Activated naive CD4-positive, alpha-beta T cell (primary cell): ENCODE measurements around the gene PDIA2.

ENCODE experiments used
- DNase-seq, 4 experiments: peaks; one replicate each; lab custom pipeline; 2025; lab: John Stamatoyannopoulos, UW

Gene PDIA2

DNA sequence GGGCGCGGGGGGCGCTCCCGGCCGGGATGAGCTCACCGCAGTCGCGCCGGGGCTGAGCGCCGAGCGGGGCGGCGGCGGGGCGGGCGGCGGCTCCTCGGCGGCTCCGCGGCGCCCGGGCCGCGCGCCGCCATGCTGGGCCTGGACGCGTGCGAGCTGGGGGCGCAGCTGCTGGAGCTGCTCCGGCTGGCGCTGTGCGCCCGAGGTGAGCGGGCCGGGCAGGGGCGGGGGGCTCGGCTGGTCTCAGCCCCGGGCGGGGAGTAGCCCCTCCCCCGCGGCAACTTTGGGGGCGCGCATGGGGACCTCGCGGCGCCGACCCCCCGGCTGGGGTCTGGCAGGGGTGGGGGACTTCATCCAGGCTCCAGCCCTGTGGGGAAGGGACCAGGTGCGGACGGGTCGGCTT lies 2.4 kb upstream of the PDIA2 start, which contains the start of gene ARHGDIG:
Gene ARHGDIG (plus strand): TSS at position 40 of the 400 bp plus-strand sequence. CDS start 90 bp downstream, at position 130.
- DNase-seq, result no peak

DNA sequence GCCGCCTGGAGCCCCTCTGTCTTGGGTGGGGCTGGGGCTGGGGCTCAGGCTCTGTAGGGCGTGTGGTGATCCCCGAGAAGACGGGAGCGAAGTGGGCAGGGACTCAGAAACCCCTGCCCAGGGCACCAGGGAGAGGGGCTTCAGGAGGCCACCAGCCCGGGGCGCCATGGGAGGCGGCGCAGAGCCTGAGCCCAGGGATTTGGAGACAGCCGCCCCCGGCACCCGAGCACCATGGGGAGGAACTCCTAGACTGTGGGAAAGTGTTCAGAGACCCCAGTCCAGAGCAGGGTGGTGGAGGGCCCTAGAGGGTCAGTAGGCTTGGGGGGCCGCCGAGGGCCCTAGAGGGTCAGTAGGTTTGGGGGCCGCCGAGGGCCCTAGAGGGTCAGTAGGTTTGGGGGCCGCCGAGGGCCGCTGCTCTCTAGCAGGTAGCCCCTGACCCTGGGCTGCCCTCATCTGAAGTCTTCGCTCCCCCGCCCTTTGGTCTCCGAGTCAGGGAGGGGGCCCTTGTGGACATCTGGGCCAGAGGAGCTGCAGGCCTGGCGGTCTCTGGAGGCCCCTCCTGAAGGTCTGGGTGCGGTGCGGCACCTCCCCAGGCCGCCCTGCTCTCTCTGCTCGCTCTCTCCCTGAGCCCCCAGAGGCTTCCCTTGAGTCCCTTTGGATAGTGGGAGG lies 1.8 kb upstream of the PDIA2 start:
- DNase-seq, result no peak

DNA sequence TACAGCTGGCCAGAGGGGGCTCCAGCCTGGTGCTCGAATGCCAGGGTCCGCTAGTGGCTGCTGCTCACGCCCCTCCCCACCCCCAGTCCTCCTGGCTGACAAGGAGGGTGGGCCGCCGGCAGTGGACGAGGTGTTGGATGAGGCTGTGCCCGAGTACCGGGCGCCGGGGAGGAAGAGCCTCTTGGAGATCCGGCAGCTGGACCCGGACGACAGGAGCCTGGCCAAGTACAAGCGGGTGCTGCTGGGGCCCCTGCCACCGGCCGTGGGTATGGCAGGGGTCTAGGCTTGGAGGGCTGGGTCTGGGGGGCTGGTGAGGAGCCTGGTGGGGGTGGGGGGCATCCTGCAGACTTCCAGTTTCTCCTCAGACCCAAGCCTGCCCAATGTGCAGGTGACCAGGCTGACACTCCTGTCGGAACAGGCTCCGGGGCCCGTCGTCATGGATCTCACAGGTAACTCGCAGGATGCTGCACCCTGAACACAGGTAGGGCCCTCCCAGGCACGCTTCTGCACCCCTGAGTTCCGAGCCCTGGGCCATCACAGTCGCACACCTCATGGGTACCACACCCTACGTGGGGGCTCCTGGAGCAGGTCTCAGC lies 1.2 kb upstream of the PDIA2 start:
- DNase-seq, result no peak

DNA sequence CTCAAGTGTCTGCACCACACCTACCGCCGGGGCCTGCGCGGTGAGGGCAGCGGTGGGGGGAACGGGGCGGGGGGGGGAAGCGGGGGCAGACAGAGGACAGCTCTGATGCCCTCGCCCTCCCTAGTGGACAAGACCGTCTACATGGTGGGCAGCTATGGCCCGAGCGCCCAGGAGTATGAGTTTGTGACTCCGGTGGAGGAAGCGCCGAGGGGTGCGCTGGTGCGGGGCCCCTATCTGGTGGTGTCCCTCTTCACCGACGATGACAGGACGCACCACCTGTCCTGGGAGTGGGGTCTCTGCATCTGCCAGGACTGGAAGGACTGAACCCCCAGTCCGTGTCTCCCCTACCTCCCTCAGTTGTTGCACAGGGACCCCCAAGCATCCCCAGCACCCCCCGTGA lies 473 bp upstream of the PDIA2 start:
- DNase-seq, result no peak

DNA sequence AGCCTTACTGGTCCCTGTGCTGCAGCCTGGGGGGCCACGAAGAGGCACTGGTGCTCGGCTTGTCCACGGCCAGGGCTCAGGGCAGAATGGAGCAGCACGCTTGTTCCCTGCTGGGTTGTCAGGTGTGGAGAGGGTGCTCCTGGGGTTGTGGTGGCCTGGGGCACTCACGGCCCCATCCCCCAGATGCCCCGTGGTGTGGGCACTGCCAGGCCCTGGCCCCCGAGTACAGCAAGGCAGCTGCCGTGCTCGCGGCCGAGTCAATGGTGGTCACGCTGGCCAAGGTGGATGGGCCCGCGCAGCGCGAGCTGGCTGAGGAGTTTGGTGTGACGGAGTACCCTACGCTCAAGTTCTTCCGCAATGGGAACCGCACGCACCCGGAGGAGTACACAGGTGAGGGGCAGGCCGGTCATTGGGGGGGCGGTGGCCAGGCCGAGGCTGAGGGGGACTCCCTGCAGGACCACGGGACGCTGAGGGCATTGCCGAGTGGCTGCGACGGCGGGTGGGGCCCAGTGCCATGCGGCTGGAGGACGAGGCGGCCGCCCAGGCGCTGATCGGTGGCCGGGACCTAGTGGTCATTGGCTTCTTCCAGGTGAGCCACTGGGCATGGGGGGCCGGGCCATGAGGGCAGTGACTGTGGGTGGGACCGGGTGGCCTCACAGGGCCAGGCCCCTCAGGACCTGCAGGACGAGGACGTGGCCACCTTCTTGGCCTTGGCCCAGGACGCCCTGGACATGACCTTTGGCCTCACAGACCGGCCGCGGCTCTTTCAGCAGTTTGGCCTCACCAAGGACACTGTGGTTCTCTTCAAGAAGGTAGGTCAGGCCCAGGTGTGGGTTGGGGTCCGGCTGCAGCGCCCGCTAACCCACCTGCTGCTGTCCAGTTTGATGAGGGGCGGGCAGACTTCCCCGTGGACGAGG lies 1.5 kb downstream of the PDIA2 start:
- no peak for DNase-seq

DNA sequence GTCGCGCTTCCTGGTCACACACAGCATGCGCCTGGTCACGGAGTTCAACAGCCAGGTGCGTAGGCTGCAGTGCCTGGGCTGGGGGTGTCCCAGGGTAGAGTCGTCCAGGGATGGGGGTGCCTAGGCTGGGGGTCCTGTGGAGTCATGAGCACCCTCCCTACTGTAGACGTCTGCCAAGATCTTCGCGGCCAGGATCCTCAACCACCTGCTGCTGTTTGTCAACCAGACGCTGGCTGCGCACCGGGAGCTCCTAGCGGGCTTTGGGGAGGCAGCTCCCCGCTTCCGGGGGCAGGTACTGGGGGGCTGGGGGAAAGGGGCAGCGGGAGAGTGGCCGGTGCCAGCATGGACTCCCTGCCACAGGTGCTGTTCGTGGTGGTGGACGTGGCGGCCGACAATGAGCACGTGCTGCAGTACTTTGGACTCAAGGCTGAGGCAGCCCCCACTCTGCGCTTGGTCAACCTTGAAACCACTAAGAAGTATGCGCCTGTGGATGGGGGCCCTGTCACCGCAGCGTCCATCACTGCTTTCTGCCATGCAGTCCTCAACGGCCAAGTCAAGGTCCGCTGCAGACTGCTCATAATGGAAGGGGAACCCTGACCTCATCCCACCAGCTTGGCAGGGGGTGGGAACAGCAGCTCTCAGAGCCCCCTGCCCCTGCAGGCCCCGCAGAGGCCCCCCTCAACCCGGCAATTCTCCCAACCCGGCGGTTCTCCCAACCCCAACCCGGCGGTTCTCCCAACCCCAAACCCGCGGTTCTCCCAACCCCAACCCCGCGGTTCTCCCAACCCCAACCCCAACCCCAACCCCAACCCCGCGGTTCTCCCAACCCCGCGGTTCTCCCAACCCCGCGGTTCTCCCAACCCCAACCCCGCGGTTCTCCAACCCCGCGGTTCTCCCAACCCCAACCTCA lies 2.4 kb downstream of the PDIA2 start:
- no peak for DNase-seq

DNA sequence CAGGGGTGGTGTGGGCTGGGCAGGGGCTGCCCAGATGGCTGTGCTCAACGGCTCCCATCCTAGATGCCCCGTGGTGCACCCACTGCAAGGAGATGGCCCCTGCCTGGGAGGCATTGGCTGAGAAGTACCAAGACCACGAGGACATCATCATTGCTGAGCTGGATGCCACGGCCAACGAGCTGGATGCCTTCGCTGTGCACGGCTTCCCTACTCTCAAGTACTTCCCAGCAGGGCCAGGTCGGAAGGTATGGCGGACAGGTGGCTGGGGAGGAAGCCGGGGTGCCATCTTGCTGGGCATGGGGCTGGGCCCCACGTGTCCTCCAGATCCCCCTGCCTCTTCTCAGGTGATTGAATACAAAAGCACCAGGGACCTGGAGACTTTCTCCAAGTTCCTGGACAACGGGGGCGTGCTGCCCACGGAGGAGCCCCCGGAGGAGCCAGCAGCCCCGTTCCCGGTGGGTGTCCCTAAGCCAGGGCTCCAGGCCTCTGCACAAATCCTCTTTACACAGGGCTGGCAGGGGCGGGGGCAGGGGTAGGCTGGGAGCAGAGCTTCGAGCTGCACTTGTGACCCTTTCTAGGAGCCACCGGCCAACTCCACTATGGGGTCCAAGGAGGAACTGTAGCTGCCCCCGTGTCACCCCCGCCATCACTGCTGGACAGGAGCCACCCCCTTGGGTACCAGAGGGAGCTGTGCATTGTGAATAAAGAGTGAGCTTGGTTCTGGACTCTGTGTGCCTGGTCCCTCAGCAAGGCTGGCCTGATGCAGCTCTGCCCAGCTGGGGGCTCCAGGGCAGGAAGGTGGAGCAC lies 3.7 kb downstream of the PDIA2 start:
- no peak for DNase-seq

DNA sequence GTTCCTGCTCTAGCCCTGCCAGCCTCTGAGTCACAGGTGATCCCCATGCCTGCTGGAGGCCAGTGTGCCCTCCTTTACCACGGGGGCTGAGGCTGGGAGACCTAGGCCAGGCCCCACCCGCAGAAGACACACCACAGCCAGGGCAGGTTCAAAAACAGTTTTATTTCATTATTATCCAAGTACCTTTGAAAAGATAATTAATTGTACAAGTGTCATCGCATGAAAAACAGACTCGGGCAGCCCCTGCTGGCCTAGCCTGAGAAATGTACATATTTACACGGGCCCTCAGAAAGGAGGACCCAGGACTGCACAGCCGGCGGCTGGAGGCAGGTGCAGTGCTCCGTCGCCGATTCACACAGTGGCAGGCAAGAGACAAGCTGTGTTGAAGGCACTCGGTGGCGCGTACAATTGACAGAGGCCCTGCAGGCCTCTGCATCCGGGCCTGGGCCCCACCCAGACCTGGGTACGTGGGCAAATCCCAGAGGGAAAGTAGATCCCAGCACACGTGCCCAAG lies 4.4 kb downstream of the PDIA2 start:
- DNase-seq, result no peak

DNA sequence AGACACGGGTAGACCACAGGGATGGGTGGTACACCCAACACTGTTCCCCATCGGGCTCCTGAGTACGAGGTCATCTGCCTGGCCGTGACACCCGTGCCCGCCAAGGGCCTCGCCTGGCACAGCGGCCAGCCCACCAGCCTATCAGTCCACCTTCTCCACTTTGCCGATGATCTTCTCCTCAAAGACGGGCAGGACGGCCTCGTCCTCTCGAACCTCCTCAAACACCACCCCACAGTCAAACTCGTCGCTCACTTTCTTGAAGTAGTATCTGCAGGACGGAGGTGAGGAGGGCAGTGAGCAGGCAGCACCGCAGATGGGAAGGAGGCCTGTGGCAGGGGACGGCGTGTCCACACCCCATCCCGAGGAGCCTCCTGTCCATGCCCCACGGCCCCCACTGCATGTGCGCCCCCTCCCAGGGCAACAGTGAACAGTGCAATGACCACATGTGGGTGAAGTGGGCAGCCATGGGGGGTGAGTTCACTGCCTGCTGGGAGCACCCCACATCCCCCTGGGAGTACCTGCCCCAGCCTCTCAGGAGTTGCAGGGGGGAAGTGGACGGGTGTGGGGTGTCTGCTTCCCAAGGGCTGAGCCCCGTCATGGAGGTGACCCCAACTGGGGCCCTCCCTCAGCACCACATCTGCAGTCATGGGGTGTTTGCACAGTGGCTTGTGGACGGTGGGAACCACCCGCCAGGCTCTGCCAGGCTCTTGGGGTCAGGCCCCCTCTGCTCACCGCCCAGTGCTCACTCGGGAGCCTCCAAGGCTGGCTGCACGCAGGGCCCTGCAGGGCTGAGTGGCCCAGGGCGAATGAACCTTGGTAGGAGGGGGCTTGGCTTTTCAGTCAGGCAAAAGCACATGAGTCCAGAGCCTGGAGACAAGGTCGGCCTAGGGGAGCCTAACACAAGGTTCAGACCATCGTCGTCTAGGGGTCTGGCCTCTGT lies 5.3 kb downstream of the PDIA2 start:
- DNase-seq, result no peak

DNA sequence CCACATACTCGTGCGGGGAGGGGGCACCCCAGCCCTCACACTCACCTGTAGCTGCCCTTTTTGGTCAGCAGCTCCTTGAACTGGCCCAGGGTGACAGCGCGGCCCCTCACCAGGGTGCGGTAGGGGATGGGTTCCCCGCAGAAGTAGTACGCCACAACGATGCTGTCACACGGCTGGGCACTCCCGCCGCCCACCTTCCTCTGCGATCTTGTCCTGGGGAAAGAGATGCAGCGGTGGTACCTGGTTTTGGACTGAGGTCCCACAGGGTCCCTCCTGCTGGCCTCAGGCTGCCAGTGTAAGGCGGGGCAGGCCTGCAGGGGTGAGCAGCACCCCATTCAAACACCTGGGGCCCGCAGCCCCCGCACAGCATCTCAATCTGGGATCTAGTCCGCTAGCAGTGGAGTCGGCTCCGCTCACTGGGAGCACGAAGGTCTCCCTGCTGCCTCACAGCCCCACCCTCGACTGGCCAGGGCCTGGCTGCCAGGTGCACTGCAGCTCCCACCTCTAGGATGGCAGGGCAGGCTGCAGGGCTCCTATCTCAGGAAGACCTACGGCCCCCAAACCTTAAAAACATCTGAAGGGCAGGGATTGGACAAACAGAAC lies 6.5 kb downstream of the PDIA2 start:
- no peak for DNase-seq

DNA sequence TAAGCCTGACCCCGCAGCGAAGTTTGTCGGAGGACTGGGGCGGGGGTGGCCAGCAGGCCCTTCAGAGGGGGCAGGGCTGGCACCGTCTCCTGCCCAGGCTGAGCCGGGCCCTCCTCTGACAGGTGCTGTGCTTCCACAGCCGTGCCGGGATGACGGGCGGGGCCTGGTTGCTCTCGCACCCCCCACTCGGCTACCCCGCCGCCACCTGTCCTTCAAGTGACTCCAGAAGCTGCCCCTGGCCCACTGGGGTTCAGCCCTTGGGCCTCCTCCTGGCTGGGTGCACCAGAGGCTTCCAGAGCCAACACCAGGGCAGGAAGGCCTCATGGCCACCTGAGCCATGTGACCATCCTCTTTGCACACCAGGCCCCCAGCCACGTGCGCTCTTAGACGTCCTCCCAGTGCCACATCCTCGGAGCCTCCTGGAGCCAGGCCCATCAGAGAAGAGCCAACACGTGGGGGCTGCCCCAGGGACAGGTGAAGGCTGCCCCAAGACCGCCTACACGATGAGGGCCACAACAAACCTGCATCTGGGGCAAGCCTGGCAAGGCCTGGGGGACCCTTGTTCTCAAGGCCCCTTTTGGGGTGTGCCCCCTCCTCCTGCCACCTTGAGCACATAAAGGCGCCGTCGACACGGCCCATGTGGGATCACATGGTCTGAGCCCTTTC lies 7.2 kb downstream of the PDIA2 start:
- DNase-seq, result no peak

DNA sequence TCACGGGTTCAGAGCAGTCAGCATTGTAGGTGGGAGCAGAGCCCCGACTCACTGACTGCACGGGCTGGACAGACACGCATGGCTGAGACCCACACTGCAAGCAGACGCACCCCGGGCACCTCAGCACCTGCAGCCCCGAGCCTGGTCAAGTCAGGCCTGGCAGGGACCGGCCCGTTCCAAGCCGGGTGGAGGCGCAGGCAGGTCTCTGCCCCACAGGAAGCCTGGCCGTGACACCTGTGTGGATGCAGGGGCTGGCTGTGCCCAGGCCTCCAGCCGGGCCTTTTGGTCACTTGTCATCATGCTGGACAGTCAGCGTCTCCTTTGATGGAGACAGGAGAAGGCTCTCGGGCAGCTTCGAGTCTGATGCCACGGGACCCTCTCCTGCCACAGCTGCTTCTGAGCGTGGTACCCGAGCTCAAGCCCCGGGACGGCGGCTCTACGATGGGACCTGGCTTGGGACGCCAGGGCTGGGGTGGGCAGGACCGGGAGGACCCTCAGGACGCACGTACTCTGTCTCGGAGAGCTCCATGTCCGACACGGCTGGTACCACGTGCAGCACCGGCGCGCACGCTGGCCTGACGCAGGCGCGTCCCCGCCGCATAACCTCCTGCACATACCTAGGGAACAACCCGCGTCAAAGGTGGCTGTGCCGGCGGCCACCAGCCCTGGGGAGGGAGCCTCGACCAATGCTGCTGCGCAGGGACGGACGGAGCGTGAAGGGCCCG lies 7.9 kb downstream of the PDIA2 start:
- DNase-seq, result no peak

DNA sequence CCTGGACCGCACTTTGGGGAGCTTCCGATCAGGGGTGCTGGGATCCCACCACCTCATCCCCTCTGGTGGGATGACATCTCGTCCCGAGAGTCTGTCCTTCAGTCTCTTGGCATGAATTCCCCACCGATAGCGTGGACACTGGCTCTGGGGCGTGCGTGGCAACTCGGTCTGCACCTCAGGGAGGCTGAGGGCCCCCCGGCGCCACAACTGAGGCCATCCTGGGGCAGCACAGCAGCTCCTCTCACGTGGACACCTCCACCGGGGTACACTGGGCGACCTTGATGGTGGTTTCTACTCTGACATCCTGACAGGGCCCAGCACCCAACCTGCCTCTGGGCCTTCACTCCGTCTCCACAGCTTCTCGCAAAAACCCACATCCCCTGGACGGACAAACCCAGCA lies 8.6 kb downstream of the PDIA2 start:
- no peak for DNase-seq

DNA sequence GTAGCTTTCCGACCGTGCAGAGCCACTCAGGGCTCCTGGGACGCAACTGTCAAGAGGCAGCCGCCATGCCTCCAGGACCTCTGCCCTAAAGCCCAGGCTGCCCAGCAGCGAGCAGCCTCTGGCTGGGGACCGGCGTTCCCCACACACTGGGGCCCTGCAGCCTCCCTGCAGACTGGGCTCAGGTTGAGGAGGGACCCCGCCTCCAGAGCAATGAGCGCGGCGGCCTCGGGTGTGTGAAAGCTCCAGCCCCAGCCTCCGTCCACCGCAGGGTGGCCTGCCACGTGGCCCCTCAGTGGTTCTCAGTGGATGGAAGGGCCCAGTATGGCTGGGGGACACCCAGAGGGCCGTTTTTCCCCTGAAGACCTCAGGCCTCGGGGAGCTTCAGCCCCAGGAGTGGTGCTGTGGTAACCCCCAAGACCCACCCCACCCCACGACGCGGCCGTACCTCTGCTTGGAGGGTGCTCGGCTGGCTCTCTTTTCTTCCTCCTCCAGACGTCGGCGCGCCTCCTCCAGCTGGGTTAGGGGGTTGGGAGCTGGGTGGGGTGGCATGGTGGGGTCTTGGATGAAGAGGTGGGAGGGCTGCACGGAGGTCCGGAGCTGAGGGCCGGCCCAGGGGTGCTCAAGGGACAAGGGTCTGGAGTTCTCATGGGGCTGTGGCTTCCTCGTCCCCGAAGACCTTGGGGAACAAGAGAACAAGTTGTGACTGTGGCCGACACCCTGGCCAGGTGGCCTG lies 10.2 kb downstream of the PDIA2 start:
- no peak for DNase-seq

DNA sequence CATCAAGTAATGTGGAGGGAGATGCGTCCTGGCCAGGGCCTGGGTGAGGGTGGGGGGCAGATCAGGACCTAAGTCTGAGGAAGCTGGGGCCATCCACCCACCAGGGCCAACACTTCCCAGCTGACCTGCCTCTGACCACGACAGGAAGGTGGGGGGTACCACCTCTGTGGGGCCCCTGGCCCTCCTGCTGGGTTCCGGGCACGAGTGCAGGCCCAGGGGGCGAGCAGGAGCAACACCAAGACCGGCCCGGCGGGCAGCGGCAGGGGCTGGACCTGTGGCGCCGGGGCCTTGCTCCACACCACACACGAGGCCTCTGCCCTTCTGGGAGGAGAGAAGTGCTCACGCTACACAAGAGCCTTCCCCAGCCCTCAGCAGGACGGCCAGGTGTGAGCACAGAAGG lies 13.3 kb downstream of the PDIA2 start:
- no peak for DNase-seq

DNA sequence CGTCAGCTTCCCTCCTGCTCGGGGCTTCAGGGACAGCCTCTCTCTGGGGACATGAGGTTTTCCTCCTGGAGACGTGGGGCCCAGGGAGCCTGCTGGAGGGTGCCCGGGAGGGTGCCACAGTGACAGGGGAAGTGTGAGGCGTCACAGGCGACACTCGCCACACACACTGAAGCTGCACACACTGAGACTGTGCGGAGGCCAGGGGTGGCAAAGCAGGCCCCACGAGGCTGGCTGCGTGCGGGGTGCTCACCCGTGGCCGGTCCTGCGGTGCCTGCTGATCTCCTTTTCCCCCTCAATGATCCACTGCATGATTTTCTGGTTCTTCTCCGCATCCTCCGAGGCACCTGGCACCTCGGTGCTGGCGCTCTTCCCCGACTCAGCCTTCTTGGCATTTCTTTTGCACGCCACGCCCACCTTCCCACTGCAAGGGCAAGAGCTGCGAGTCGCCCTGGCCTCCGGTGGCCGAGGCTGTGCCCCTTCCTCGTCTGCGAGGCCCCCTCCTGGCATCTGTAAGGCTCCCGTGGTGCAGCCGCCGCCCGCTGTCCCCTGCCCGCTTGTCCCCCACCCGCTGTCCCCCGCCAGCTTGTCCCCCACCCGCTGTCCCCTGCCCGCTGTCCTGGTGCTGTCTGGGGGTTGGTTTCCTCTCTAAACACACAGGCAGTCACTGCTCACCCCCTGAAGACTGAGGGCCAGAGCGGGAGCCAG lies 14.0 kb downstream of the PDIA2 start:
- DNase-seq, result no peak

DNA sequence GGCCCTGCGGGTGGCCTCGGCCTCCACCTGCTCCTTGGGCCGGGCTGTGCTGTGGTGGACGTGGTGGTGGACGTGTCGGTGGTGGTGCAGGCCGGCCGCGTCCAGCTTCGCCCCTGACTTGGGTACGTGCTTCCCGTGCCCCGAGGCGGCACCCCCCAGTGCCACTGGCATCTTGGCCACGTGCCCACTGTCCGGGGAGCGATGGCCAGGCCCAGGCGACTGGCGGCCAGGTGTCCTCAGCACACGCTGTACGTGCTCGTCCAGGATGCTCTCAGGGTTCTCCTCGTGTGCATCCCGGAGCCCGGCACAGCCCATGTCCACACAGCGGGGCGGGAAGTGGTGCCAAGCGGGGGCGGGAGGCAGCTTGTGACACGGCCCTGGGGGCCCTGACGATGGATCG lies 14.9 kb downstream of the PDIA2 start:
- DNase-seq, result no peak
